ENCODE results near the gene NRGN. TPM values are rescaled to one million over a fixed set of nuclear protein-coding genes. Genes with fewer than 3 reads are reported as not detected.
A peak's percentile ranks its signal among the peaks of the same experiment; 100 is the strongest.

Gene NRGN
- total RNA-seq: 0.39 TPM

GRCh38 chr11:124739479-124740276 is at the start of gene NRGN:
Gene NRGN (plus strand): TSS chr11:124739942. CDS start chr11:124740085, 143 bp downstream.
- peak; percentile 82 for DNase-seq

- DNase-seq: no peak
Observed at GRCh38 chr11:124693142-124693541, 46.6 kb upstream of the NRGN start.

- DNase-seq: no peak
Observed at GRCh38 chr11:124699547-124699946, 40.2 kb upstream of the NRGN start.

- DNase-seq: no peak
Observed at GRCh38 chr11:124700028-124700427, 39.7 kb upstream of the NRGN start.

- no peak for DNase-seq
Observed at GRCh38 chr11:124707829-124708228, 31.9 kb upstream of the NRGN start.

- DNase-seq: no peak
Observed at GRCh38 chr11:124712392-124712791, 27.4 kb upstream of the NRGN start.

- no peak for DNase-seq
Observed at GRCh38 chr11:124716591-124716990, 23.2 kb upstream of the NRGN start.

GRCh38 chr11:124717421-124717785 is 22.3 kb upstream of the NRGN start:
- no peak for DNase-seq

- no peak for DNase-seq
Observed at GRCh38 chr11:124717786-124718651, 21.7 kb upstream of the NRGN start.

- DNase-seq: no peak
Observed at GRCh38 chr11:124718801-124719200, 20.9 kb upstream of the NRGN start.

GRCh38 chr11:124719534-124719933 is 20.2 kb upstream of the NRGN start:
- no peak for DNase-seq

GRCh38 chr11:124722176-124722575 is 17.6 kb upstream of the NRGN start:
- no peak for DNase-seq

GRCh38 chr11:124724979-124725718 is 14.6 kb upstream of the NRGN start:
- no peak for DNase-seq

- DNase-seq: no peak
Observed at GRCh38 chr11:124725719-124726105, 14.0 kb upstream of the NRGN start.

GRCh38 chr11:124727474-124727873 is 12.3 kb upstream of the NRGN start:
- DNase-seq: no peak

GRCh38 chr11:124728134-124728533 is 11.6 kb upstream of the NRGN start:
- no peak for DNase-seq

- DNase-seq: no peak
Observed at GRCh38 chr11:124729571-124729970, 10.2 kb upstream of the NRGN start.

- DNase-seq: no peak
Observed at GRCh38 chr11:124732230-124732629, 7.5 kb upstream of the NRGN start.

- no peak for DNase-seq
Observed at GRCh38 chr11:124736736-124737135, 3.0 kb upstream of the NRGN start.

- DNase-seq: no peak
Observed at GRCh38 chr11:124737638-124738305, 2.0 kb upstream of the NRGN start.

- no peak for DNase-seq
Observed at GRCh38 chr11:124738713-124739478, 846 bp upstream of the NRGN start.
